ENCODE data around the gene OR5AK2. TPM values are rescaled to one million over a fixed set of nuclear protein-coding genes. Genes with fewer than 3 reads are reported as not detected.

OR5AK2 gene
- total and polyA plus RNA-seq, 2 of the 8 experiments (the other 6 are each of a cell fraction or from before 2014, with no cell fraction given) = not detected

DNA sequence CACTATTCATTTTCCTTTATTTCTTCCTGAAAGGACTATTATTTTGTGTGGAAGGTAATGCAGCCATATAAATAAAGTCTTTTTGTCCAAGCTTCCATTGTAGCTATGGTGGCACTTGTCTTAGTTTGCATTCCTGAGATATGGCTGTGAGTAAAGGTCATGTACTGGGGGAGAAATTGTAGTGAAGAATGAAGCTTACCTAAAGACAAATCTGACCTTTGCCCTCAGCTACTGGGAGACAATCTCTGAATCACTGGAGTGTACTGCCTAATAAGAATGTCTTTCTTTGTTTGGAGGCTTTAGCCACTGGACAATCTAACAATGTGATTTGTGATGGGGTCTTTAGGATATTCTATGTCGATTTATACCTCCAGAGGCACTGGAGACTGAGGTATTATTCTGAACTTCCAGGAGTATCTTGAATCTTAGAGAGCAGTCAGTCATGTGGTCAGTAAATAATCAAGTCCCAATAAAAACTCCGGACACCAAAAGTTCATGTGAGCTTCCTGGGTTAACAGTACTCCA, 39.7 kb upstream of the OR5AK2 start:
- H3K36me3 ChIP-seq (ENCODE audit: control insufficient read depth in 2 of 4, insufficient read depth in 4 of 4, low read length in 3 of 4) = no peaks in the 10 kb centered on the region
- no peak overlapping the region for H3K23ac ChIP-seq (ENCODE audit: insufficient read length)
- no peaks in the 10 kb centered on the region; the same call in none of the 2 replicates for H3K23me2 ChIP-seq (ENCODE audit: low read depth, low read length)
- no peak overlapping the region for H2AFZ ChIP-seq (ENCODE audit: low read length)
- H4K5ac ChIP-seq (ENCODE audit: insufficient read length, low read depth, low read length) = no peak overlapping the region
- no peak overlapping the region for H3K18ac ChIP-seq (ENCODE audit: extremely low read depth, low read length)
- no peak overlapping the region for H3K27ac ChIP-seq (ENCODE audit: low read depth, low read length)
- no peak overlapping the region for H3K4me2 ChIP-seq (ENCODE audit: insufficient read depth in 1 of 2, low read depth in 2 of 2, low read length in 2 of 2)
- no peaks in the 10 kb centered on the region for H3K79me2 ChIP-seq (ENCODE audit: control insufficient read depth in 1 of 2, insufficient read depth in 2 of 2, low read length in 2 of 2)
- H4K20me1 ChIP-seq (replicated peaks in 1 of 2; ENCODE audit: control insufficient read depth in 1 of 2, insufficient read depth in 2 of 2, low read length in 2 of 2) = no peaks in the 10 kb centered on the region
- ChIA-PET CTCF (ENCODE audit: partially characterized antibody) (interaction anchor here (0.6 to 0.7 kb wide), 2 partner anchors 9 to 72 kb away, joined by 3 read pairs; no protein-coding TSS in a partner anchor), POLR2A (ENCODE audit: partially characterized antibody) (no interaction called here)
- no peak overlapping the region for H2BK15ac ChIP-seq (ENCODE audit: low read length)
- H2BK120ac ChIP-seq (replicated peaks; ENCODE audit: low read depth, low read length) = no peak overlapping the region
- no peak overlapping the region for H3K4ac ChIP-seq (replicated peaks; ENCODE audit: insufficient read length, low read depth, low read length)
- TF ChIP-seq CTBP2 (IDR thresholded peaks at IDR 0.05; ENCODE audit: borderline replicate concordance, insufficient read depth, insufficient read length, low read length) = no peak
- TF ChIP-seq, protein P1, sequence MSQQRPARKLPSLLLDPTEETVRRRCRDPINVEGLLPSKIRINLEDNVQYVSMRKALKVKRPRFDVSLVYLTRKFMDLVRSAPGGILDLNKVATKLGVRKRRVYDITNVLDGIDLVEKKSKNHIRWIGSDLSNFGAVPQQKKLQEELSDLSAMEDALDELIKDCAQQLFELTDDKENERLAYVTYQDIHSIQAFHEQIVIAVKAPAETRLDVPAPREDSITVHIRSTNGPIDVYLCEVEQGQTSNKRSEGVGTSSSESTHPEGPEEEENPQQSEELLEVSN (IDR thresholded peaks at IDR 0.05) = no peak
- TF ChIP-seq POLR2A (IDR thresholded peaks at IDR 0.05; ENCODE audit: control extremely low read depth in 1 of 2, low read depth in 2 of 2, low read length in 2 of 2) = no peak
- no peak for TF ChIP-seq CHD1 (IDR thresholded peaks at IDR 0.05; ENCODE audit: low read depth, low read length)
- no peak for TF ChIP-seq RAD21 (IDR thresholded peaks at IDR 0.05 in 1 of 2, conservative IDR thresholded peaks at IDR 0.05 in 1 of 2; ENCODE audit: low read depth in 2 of 2, low read length in 2 of 2)
- TF ChIP-seq, protein P2, sequence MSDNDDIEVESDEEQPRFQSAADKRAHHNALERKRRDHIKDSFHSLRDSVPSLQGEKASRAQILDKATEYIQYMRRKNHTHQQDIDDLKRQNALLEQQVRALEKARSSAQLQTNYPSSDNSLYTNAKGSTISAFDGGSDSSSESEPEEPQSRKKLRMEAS (IDR thresholded peaks at IDR 0.05) = no peak
- TF ChIP-seq SIN3A (conservative IDR thresholded peaks at IDR 0.05 in 1 of 2, IDR thresholded peaks at IDR 0.05 in 1 of 2; ENCODE audit: low read depth in 1 of 2, low read length in 2 of 2) = no peak
- TF ChIP-seq RFX5 (IDR thresholded peaks at IDR 0.05; ENCODE audit: borderline replicate concordance, low read depth, low read length) = no peak
- TF ChIP-seq RXRA (IDR thresholded peaks at IDR 0.05; ENCODE audit: insufficient read depth, low read depth, low read length) = no peak
- no peak for TF ChIP-seq CEBPB (IDR thresholded peaks at IDR 0.05; ENCODE audit: low read depth, low read length)
- TF ChIP-seq EZH2 (IDR thresholded peaks at IDR 0.05; ENCODE audit: low read depth, low read length, severe bottlenecking) = no peak
- no peak overlapping the region for H2BK20ac ChIP-seq (ENCODE audit: low read length)
- 75% methylated on average over 2 of the region's 2 CpGs; no CpG with 5 or more reads in 1 of the 2 experiments for WGBS, 2 experiments (ENCODE audit: extremely low coverage in 1 of 2, insufficient coverage in 1 of 2, insufficient read length in 1 of 2, insufficient replicate concordance in 2 of 2, low coverage in 1 of 2, low lambda C conversion rate in 2 of 2, missing lambda C conversion rate in 1 of 2)
- no peaks in the 10 kb centered on the region for H3K4me1 ChIP-seq (replicated peaks in 1 of 4; ENCODE audit: control insufficient read depth in 3 of 4, insufficient read depth in 4 of 4, low read length in 3 of 4)
- no peak overlapping the region for H2BK5ac ChIP-seq (ENCODE audit: low read depth, low read length)
- H2AK5ac ChIP-seq (ENCODE audit: low read depth, low read length) = no peak overlapping the region
- peaks cover 29 to 44% of the 10 kb centered on the region in 2 experiments; a peak in 3 of 4 replicates for H3K9me3 ChIP-seq (ENCODE audit: insufficient read depth in 2 of 2, low read depth in 1 of 2, low read length in 1 of 2)
- H3K9ac ChIP-seq (replicated peaks in 1 of 4; ENCODE audit: extremely low read depth in 1 of 4, low read depth in 3 of 4, low read length in 3 of 4) = no peak overlapping the region
- no peak overlapping the region for H4K91ac ChIP-seq (replicated peaks; ENCODE audit: insufficient read length, low read length)
- H3K56ac ChIP-seq (replicated peaks; ENCODE audit: insufficient read length, low read depth, low read length) = no peak overlapping the region
- H3K79me1 ChIP-seq (ENCODE audit: low read depth, low read length) = no peaks in the 10 kb centered on the region
- H3K4me3 ChIP-seq (ENCODE audit: extremely low read depth in 1 of 4, insufficient read depth in 2 of 4, low read depth in 3 of 4, low read length in 4 of 4) = no peak overlapping the region
- no peak overlapping the region for H3K14ac ChIP-seq (ENCODE audit: insufficient read length)
- H4K8ac ChIP-seq (ENCODE audit: extremely low read depth, insufficient read depth, low read length) = no peak overlapping the region
- no peak for DNase-seq (ENCODE audit: low read depth in 1 of 2, low spot score in 2 of 2)
- FAIRE-seq = no peak
- no peaks in the 10 kb centered on the region for H3K27me3 ChIP-seq (replicated peaks in 1 of 4; ENCODE audit: control insufficient read depth in 3 of 4, extremely low read depth in 1 of 4, insufficient read depth in 3 of 4, low read length in 3 of 4)
- H2BK12ac ChIP-seq (ENCODE audit: low read depth, low read length) = no peak overlapping the region
